ENCODE results near the gene SMAP2.
"Not testable (repeated sequence)": the region's sequence is repeated elsewhere in the genome, so short reads cannot be mapped to it uniquely, and the experiment has no call there.

Gene SMAP2

DNA sequence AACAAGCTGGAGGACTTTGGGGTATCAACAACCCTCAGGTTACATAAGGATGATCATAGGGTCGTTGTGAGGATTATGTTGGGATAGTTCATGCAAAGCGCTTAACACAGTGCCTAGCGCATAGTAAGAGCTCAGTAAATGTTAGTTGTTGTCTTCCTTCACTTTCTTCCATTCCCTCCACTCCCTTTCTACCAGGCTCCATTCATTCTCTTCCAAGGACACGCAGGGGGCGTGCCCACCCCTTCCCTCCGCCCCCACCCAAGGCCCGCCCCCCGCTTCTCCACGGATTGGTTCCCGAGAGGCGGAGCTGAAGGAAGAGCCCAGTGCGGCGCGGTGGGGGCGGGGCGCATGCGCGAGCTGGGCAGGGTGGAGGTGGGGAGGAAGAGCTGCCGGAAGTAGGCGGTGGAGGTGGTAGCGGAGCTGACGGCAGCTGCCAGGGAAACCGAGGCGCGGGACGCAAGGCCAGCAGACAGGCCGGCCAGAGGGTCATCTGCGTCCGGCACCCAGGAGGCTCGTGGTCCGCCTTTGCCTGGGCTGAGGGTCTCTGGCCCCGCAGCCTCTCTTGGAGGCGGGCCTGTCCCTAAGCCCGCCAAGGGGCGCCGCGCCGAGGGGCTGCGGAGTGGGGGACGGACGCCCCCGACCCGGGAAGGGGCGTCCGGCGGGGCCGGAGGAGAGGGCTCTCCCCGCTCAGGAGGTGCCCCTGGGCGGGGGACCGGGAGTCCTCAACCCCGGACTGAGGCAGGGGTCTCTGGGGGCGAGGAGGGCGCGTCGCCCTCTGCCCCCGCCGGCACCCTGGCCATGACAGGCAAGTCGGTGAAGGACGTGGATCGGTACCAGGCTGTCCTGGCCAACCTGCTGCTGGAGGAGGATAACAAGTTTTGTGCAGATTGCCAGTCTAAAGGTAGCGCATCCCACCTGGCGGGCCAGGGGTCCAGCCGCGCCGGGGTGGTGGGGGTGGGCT is at the start of gene SMAP2:
Gene SMAP2, plus strand, starts transcription at position 405 of the 961 bp plus-strand sequence. Its CDS starts 394 bp downstream, at position 799.
- DNase-seq, result peak; percentile 95

DNA sequence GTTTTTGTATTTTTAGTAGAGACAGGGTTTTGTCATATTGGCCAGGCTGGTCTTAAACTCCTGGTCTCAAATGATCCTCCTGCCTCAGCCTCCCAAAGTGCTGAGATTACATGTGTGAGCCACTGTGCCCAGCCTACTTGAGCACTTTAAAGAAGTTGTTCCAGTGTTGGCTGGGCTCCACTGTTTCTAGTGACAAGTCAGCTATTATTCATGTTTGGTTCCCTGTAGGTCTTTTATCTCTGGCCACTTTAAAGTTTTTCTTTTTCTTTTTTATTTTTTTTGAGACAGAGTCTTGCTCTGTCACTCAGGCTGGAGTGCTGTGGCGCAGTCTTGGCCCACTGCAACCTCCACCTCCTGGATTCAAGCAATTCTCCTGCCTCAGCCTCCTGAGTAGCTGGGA is 42.1 kb upstream of the SMAP2 start:
- DNase-seq, result not testable (repeated sequence)

DNA sequence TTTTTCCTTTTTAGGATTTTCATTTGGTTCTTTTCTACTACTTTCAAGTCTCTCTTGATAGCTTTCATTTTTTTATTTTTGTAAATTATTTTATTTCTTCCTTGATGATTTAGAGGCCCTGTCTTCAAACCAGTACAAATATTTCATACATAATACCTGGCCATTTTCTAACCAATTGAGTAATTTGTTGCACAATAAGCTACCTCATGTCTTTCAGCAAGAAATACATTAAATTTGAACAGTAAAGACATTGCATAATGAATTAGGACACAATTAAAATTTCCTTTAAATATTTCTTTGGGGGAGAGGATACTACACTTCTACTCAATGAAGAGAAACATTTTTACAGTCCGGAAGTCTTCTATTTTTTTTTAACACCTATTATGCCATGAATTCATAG is 40.8 kb upstream of the SMAP2 start:
- DNase-seq, result no peak

DNA sequence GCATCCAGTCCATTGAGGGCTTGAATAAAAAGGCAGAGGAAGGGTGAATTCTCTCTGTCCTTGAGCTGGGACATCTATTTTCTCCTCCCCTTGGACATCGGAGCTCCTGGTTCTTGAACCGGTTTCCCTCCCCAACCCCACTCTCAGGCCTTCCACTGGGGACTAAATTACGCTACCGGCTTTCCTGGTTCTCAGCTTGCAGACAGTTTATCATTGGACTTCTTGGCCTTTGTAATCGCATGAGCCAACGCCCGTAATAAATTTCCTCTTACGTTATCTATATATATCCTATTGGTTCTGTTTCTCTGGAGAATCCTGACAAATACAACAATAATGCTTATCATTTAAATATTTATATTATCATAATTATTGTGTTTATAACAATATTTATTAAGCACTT is 36.1 kb upstream of the SMAP2 start:
- DNase-seq, result no peak

DNA sequence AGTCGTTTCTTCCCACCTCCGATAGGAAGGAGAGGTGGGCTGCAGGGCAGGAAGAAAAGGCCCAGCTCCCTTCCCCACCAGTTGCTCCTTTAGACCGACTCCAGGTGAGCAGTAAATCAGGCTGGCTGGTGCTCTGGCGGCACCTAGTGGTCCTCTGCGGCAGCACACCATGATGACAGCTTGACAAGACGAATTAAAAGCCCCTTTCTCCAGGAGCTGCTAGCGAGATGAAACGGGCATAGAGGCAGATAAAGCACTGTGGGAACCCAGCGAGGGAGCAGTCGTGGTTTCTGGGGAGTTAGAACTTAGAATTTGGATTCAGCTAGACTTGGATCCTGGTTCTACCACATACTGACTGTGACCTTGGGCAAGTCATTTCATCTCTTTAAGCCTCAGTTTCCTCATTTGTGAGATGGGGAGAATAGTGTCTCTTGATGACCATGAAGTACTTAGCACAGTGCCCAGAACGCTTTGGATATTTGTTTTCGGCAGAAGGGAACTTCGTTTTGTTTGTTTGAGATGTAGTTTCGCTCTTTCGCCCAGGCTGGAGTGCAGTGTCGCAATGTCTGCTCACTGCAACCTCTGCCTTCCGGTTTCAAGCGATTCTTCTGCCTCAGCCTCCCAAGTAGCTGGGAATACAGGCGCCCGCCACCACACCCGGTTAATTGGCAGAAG is 34.6 kb upstream of the SMAP2 start:
- DNase-seq, result peak; percentile 74

DNA sequence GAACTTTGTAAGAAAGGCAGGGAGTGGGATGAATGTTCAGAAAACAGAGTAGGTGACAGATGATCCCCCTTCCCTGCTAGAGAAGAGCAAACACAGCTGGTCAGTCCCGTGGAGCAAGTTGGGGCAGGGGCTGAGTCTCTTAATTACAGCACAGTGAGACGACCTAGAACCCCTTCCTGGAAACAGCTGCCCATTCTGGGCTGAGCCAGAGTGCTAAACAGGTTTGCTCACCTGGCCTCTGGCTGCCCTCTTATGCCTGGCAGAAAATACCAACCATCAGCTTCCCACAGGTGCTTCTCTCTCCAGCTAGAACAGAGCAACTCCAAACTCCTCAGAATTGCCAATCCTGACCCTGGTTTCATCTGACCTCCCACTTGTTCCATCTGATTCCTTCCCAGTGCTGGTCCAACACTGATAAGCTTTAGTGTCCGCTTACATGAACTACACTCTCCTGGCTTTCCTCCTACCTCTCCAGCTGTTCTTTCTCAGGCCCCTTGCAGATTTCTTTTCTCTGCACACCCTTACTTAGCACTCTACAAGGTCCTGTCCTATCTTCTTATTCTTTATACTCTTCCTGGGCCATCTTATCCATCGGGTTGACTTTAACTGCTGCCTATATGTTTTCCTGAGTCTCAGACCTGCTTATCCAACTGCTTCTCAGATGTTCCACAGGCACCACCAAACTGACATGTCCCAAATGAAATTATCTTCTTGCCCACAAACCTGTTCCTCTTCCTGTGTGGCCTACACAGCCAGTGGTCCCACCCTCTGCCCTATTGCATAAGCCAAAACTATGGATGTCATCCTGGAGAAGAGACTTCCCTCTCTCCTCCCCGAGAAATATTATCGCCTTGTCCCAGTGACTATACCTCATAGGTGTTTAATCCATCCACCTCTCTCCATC is 33.9 kb upstream of the SMAP2 start:
- peak; percentile 62 for DNase-seq

DNA sequence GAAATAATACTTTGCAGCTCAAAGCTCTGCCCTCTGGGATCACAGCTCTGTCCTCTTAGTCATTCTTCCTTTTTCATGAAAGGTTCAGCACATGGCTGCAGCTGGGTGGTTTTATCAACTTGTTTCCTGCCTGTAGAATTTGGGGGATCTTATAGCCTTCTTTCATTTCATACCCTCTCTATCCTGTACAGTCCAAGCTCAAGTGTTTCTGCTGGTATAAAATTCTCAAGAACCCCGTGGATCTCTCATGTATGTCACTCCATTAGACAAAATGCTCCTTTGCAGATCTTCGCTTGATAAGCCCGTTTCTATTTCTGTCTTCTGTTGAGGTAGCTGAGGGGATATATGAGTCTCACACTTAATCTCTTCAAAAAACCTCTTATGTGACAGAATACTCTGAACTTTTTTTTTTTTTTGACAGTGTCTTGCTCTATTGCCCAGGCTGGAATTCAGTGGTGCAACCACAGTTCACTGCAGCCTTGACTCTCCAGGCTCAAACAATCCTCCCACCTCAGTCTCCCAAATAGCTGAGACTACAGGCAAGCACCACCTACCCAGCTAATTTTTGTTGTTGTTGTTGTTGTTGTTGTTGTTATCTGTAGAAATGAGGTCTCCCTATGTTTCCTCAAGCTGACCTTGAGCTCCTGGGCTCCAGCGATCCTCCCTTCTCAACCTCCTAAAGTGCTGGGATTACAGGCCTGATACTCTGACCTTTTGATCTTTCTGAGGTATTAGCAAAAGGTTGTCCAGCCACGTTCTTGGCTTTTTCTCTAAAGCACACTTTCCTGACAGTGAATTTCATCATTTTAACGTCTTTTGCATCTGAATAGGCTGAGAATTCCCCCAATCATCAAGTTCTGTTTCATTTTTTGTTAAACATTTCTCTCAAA is 31.8 kb upstream of the SMAP2 start:
- DNase-seq, result no peak

DNA sequence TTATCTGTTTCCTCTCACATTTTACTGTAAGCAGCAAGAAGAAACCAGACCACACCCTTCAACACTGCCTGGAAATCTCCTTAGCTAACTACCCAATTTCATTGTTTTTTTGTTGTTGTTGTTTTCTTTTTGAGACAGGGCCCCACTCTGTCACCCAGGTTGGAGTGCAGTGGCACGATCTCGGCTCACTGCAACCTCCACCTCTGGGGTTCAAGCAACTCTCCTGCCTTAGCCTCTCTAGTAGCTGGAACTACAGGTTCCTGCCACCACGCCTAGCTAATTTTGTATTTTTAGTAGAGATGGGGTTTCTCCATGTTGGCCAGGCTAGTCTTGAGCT is 31.2 kb upstream of the SMAP2 start:
- not testable (repeated sequence) for DNase-seq

DNA sequence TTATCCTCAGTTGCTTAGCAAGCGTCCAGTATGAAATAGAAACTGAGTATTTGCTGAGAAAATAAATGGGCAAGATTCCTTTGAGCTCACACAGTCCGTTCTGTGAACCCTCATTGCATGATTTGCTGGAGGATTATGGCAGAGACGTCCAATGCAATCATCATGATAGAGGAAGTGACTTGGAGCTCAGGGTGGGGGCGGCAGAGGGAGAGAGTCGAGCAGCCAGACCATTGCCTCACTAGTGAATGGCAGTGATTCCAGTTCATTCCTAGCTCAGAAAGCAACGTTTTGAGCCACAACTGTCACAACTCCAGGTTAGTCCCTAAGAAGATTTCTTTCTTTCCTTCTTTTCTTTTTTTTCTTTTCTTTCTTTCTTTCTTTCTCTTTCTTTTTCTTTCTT is 28.9 kb upstream of the SMAP2 start:
- peak; percentile 48 for DNase-seq

DNA sequence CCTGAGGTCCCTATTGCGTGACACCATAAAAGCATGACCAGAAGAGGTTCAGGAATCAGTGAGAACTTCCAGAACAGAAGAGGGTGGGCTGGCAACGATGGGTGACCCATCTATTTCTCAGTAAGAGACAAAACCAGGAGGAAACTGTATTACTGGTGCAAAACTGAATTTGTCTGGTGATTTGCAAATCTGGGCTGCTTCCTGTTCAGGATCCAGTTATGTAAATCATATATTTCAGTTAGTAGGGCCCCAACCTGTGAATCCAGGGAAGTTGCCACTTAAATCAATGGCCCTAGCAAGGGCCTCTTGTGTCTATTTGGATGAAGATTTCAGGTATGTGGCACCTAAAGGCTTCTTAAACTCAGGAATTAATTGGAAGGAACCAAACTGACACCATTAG is 23.1 kb upstream of the SMAP2 start:
- DNase-seq, result no peak

DNA sequence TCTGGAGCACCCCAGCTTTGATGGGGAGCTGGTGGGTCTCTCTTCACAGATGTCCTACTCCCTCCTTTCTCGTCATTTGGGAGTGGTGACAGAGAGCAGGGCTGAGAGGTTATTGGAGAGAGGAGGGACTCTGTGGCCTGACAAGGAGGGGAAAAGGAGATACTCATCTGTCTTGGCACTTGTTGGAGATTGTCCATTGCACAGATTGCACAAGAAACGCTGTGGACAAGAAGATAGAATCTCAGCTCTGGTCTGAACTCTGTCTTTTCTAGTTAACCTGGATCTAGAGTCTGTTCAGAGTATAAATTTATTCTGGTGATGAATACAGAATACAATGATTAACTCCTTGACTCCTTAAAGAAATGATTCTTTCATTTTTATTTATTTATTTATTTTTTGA is 22.4 kb upstream of the SMAP2 start:
- DNase-seq, result no peak

DNA sequence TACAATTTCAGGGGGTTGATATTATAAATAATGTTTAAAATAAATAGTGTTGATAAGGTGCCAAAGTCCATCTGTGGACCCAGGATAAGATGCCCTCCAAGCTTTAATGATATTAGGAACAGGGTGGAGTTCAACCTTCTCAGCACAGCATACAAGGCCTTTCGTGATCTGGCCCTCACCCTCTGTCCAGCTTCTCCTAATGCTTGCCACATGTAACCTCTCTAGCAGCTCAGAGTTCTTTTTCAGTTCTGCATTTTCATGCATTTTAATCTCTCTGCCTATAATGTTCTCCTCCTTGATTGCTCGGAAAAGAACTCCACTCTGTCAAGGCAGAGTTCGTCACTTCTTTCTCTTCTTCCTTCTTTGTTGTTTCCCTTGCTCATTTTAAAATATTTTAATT is 21.4 kb upstream of the SMAP2 start:
- no peak for DNase-seq

DNA sequence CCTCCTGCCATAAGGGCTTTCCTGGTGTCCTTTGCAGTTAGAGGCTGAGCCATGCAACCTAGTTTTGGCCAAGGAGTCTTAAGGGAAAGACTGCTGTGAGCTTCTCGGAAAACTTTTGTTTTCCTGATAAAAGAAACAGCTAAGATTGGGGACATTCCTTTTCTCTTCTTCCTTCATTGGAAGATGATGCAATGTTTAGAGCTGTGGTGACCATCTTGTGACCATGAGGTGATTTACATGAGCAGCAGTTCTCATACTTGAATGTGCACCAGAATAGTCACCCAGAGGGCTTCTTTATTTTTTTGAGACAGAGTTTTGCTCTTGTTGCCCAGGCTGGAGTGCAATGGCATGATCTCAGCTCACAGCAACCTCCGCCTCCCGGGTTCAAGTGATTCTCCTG is 20.4 kb upstream of the SMAP2 start:
- no peak for DNase-seq

DNA sequence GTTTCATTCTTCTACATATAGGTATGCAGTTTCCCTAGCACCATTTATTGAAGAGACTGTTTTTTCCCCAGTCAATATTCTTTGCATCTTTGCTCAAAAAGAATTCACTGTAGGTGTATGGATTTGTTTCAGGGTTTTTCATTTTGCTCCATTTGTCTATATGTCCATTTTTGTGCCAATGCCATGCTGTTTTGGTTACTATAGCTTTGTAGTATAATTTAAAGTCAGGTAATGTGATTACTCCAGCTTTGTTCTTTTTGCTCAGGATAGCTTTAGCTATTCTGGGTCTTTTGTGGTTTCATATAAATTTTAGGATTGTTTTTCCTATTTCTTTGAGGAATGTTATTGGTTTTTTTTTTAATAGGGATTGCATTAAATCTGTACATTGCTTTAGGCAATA is 15.9 kb upstream of the SMAP2 start:
- DNase-seq, result no peak

DNA sequence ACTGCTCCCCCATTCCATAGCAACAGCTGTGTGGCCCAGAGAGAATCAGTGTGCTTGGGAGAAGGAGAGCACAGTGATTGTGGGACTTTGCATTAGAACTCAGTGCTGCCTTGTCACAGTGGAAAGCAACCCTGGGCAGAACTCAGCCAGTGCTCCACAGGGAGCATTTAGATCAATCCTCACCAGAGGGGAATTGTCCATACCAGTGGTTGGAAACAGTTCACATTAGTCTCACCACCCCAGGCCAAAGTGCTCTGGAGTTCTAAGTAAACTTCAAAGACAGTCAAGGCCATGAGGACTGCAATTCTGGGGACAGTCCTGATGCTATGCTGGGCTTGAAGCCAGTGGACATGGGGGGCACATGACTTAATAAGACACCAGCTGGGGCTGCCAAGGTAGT is 12.9 kb upstream of the SMAP2 start:
- no peak for DNase-seq

DNA sequence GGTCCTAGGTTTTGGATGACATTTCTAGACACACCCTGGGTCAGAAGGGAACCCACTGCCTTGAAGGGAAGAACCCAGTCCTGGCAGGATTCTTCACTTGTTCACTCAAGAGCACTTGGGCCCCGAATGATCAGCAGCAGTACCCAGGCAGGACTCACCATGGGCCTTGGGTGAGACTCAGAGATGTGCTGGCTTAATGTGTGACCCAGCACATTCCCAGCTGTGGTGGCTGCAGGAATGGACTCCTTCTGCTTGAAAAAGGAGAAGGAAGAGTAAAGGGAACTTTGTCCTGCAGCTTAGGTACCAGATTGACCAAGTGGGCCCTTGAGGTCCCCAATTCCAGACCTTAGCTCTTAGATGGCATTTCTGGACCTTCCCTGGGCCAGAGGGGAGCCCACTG is 12.3 kb upstream of the SMAP2 start:
- DNase-seq, result no peak

DNA sequence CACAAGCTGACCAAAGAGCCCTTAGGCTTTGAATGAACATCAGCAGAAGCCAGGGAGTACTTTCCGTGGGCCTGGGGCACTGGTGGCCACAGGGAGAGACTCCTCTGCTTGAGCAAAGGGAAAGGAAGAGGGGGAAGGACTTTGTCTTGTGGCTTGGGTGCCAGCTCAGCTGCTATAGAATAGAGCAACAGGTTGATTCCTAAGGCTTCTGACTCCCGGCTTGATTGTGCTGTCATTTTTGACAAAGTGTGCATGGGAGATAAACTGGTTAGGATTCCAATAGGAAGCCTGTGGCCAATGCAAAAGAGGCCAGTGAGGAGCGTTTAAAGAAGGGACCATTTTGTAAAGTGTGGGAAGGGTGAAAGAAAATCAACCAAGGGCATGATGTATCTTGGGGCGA is 11.9 kb upstream of the SMAP2 start:
- no peak for DNase-seq

DNA sequence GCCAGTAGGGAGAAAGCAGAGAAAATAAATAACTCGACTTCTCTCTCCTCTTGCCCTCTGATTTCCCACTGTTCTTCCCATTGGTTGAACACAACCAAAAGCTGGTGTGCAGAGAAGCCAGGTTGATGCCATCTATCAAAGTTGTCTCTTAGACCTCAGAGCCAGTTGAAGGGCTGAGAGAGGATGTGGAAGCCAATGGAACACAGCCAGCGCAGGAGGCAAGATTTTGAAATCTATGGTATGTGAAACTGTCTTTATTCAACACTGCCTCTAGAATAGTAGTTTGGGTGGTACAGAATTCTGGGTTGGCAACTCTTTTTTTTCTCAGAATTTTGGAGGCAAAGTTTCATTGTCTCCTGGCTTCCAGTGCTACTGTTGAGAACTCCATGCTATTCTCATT is 11.3 kb upstream of the SMAP2 start:
- no peak for DNase-seq

DNA sequence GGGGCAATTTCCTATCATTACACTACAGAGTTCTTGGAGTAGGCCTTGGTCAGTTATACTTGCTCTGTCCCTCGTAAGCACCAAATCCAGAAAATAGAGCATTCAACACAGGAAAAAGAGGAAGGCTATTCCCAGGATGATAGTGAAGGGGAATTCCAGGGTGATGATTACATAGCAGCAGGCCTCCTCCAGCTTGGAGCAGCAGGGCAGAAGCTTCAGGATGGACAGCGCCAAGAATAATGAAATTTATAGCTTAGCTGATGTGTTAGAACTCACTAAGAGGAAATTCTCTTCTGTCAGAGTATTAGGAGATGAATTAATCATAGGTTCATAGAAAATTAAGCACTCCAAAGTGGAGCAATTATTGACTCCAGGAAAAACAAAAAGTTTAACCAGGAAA is 10.8 kb upstream of the SMAP2 start:
- DNase-seq, result no peak

DNA sequence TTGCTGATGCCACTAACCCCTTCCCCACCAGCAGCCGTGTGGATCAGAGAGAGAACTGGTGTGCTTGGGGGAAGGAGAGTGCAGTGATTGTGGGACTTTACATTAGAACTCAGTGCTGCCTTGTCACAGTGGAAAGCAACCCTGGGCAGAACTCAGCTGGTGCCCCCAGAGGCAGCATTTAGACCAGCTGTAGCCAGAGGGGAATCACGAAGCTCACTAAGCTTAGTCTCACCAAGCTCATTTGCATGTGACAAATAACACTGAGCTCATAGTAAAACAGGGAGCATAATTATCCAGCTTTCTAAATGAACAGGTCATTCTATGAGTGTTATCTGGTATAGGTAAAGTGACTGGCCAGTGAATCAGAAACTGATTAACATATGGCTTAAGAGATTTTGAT is 9.8 kb upstream of the SMAP2 start:
- DNase-seq, result peak; percentile 26

DNA sequence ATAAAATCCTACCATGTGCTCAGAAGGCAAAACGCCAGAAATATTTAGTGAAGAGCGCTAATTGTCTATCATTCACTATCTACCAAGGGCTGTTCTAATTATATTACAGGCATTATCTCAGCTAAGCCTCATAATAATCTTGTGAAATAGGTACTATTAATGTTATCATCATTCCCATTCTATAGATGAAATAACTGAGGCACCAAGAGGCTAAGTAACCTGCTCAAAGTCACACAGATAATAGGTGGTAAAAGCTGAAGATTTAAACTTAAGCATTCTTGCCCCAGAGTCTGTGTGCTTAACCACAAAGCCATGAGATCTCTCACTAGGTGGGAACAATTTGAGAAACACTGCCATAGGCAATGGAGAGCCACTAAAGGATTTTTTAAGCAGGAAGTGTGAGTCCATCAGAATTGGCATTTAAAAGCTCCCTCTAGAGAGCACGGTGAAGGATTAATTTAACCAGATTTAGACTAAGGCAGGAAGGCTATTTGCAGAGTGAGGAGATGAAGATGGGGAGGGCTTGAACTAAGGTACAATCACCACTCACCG is 1.7 kb upstream of the SMAP2 start:
- no peak for DNase-seq

All from NCI-H69 (cell line).